GM21717 (cell line): ENCODE results near the gene ACTL8.

Source experiments
- ATAC-seq: cut with Tn5 transposase; IDR thresholded peaks from one replicate; pipeline ENCODE4 v1.9.1; 2021; ENCODE audit warnings: mild to moderate bottlenecking, moderate library complexity; ENCODE audit not compliant: unreplicated experiment

Gene ACTL8

GRCh38 chr1:17755120-17755519 is at the start of gene ACTL8:
ACTL8 (plus strand) TSS chr1:17755333; CDS start chr1:17823009, 67,676 bp downstream.
- ATAC-seq = no peak

- no peak for ATAC-seq
Observed at GRCh38 chr1:17706445-17706844, 48.7 kb upstream of the ACTL8 start.

- no peak for ATAC-seq
Observed at GRCh38 chr1:17709981-17710380, 45.2 kb upstream of the ACTL8 start.

GRCh38 chr1:17710889-17711576 is 44.1 kb upstream of the ACTL8 start:
- no peak for ATAC-seq

GRCh38 chr1:17711577-17711910 is 43.6 kb upstream of the ACTL8 start:
- ATAC-seq = no peak

GRCh38 chr1:17711941-17712340 is 43.2 kb upstream of the ACTL8 start:
- no peak for ATAC-seq

GRCh38 chr1:17713993-17714392 is 41.1 kb upstream of the ACTL8 start:
- no peak for ATAC-seq

- ATAC-seq = no peak
Observed at GRCh38 chr1:17717594-17718535, 37.3 kb upstream of the ACTL8 start.

GRCh38 chr1:17719874-17720273 is 35.3 kb upstream of the ACTL8 start:
- ATAC-seq = no peak

GRCh38 chr1:17721444-17721843 is 33.7 kb upstream of the ACTL8 start:
- ATAC-seq = no peak

- ATAC-seq = no peak
Observed at GRCh38 chr1:17723684-17724083, 31.4 kb upstream of the ACTL8 start.

- no peak for ATAC-seq
Observed at GRCh38 chr1:17724150-17724549, 31.0 kb upstream of the ACTL8 start.

- no peak for ATAC-seq
Observed at GRCh38 chr1:17725084-17725719, 29.9 kb upstream of the ACTL8 start.

GRCh38 chr1:17725811-17726582 is 29.1 kb upstream of the ACTL8 start:
- ATAC-seq = no peak

- ATAC-seq = no peak
Observed at GRCh38 chr1:17728123-17728712, 26.9 kb upstream of the ACTL8 start.

GRCh38 chr1:17729248-17729647 is 25.9 kb upstream of the ACTL8 start:
- ATAC-seq = no peak

GRCh38 chr1:17729909-17730308 is 25.2 kb upstream of the ACTL8 start:
- no peak for ATAC-seq

GRCh38 chr1:17731460-17731859 is 23.7 kb upstream of the ACTL8 start:
- no peak for ATAC-seq

GRCh38 chr1:17732475-17732874 is 22.7 kb upstream of the ACTL8 start:
- no peak for ATAC-seq

- no peak for ATAC-seq
Observed at GRCh38 chr1:17733661-17734060, 21.5 kb upstream of the ACTL8 start.

- ATAC-seq = no peak
Observed at GRCh38 chr1:17734609-17735008, 20.5 kb upstream of the ACTL8 start.
